CD4-positive, alpha-beta T cell (primary cell): ENCODE measurements around the gene SOHLH1. TPM values are rescaled to one million over a fixed set of nuclear protein-coding genes. Genes with fewer than 3 reads are reported as not detected.

Experiments used
- ATAC-seq: fragments of 200-7000 bp; cut with Tn5 transposase; one replicate; pipeline ENCODE4 v1.10.0; 2022; ENCODE audit warnings: mild to moderate bottlenecking; ENCODE audit not compliant: poor library complexity
- CTCF ChIA-PET: fragments of 350-600 bp; sonication (Branson Sonifier 250); formaldehyde crosslinking; loops from one replicate; lab custom pipeline; 2021; ENCODE audit warnings: antibody characterized with exemption, inconsistent platforms; lab: Charles Lee
- POLR2A ChIA-PET: fragments of 350-600 bp; sonication (Branson Sonifier 250); formaldehyde crosslinking; loops from one replicate; lab custom pipeline; 2021; ENCODE audit warnings: antibody characterized with exemption, inconsistent platforms; lab: Charles Lee
- DNase-seq, 14 experiments: peaks; one replicate each; pipeline ENCODE4 v3.0.0-alpha.2; 2013 to 2020; ENCODE audit warnings: mixed read lengths in 2 of 14
- H3K27ac ChIP-seq, 2 donors: one replicate each; pipeline versions ENCODE4 v1.5.1 to v1.7.0; 2013; ENCODE audit warnings: low read length in 2 of 2, low read depth in 1 of 2, mild to moderate bottlenecking in 1 of 2
- H3K27me3 ChIP-seq, 2 experiments: 1 replicate in 1 of 2; 2 replicates in 1 of 2; pipeline versions ENCODE4 v1.6.1 to v1.7.0; 2013; ENCODE audit warnings: low read length in 2 of 2, control low read depth in 1 of 2, mild to moderate bottlenecking in 1 of 2, moderate library complexity in 1 of 2; ENCODE audit not compliant: insufficient read depth in 2 of 2, control insufficient read depth in 1 of 2
- H3K36me3 ChIP-seq: one replicate; pipeline ENCODE4 v1.6.1; 2013; ENCODE audit warnings: low read length, control low read depth; ENCODE audit not compliant: insufficient read depth
- H3K4me1 ChIP-seq: one replicate; pipeline ENCODE4 v1.6.1; 2013; ENCODE audit warnings: low read length, control low read depth; ENCODE audit not compliant: insufficient read depth
- H3K4me3 ChIP-seq: one replicate; pipeline ENCODE4 v1.5.1; 2013; ENCODE audit warnings: mild to moderate bottlenecking, low read length, moderate library complexity
- H3K9me3 ChIP-seq, 2 experiments: 1 replicate in 1 of 2; 2 replicates in 1 of 2; pipeline versions ENCODE4 v1.6.1 to v1.7.0; 2013; ENCODE audit warnings: low read length in 2 of 2, mild to moderate bottlenecking in 2 of 2, control low read depth in 1 of 2, moderate library complexity in 1 of 2; ENCODE audit not compliant: control insufficient read depth in 1 of 2, insufficient read depth in 1 of 2
- H3K27ac Mint-ChIP-seq: one replicate; pipeline ENCODE4 v1.8.0; 2020; ENCODE audit warnings: mixed read lengths
- H3K27me3 Mint-ChIP-seq: one replicate; pipeline ENCODE4 v1.8.0; 2021; ENCODE audit warnings: mixed read lengths
- H3K36me3 Mint-ChIP-seq: one replicate; pipeline ENCODE4 v1.8.0; 2021; ENCODE audit warnings: low read depth, mixed read lengths
- H3K4me1 Mint-ChIP-seq: one replicate; pipeline ENCODE4 v1.8.0; 2021; ENCODE audit warnings: low read depth, mixed read lengths
- H3K4me3 Mint-ChIP-seq: one replicate; pipeline ENCODE4 v1.8.0; 2020; ENCODE audit warnings: mild to moderate bottlenecking, mixed read lengths
- H3K9me3 Mint-ChIP-seq: one replicate; pipeline ENCODE4 v1.8.0; 2020; ENCODE audit warnings: mixed read lengths
- intact Hi-C, 2 experiments: fragments of 100-400 bp; cut with DNase I in 1 of 2; cut with micrococcal nuclease in 1 of 2; formaldehyde crosslinking; loops; one replicate each; pipeline versions ENCODE4 v1.15.1 to v1.9.0; 2023 to 2025; cut with DNase I, micrococcal nuclease
- total RNA-seq, 174 experiments: library from RNA in 2 of 174; stranded (reverse) in 2 of 174; gene quantifications; one replicate each; pipeline ENCODE4 v1.2.3 and lab custom pipeline; 2021 to 2026
- TF ChIP-seq, protein P1 (sequence below): fragments of 200-600 bp; IDR thresholded peaks from one replicate; pipeline ENCODE4 v1.8.0; 2022; ENCODE audit warnings: antibody characterized with exemption, mild to moderate bottlenecking

Gene SOHLH1
- total RNA-seq, 2 experiments from 2014 or later = not detected

DNA sequence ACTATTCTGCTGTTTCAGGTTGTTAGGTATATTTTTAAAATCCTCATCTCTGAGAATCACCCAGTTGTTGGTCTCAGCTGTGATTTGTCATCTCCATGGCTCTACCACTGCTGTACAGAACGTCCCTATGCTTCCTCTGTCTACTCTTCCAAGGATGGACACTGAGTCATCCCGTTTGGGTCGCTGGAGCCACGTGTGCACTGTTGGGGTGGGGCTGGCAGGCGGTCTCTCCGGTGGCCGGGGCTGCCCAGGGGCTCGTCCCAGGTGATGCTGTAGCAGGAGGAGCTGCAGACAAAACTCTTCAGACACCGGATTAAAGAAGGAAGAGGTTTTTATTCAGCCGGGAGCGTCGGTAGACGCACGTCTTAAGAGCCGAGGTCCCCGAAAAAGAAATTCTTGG is 19.2 kb downstream of the SOHLH1 start:
- no peak overlapping the region for H3K4me3 ChIP-seq
- Mint-ChIP-seq H3K27ac (no peak overlapping the region), H3K4me1 (no peaks in the 10 kb centered on the region), H3K36me3 (no peaks in the 10 kb centered on the region), H3K27me3 (peaks cover 6% of the 10 kb centered on the region), H3K9me3 (no peaks in the 10 kb centered on the region), H3K4me3 (no peak overlapping the region)
- ChIA-PET CTCF (no interaction called here), POLR2A (no interaction called here)
- no peaks in the 10 kb centered on the region for H3K36me3 ChIP-seq
- DNase-seq (no peak), ATAC-seq (no peak)
- no peak overlapping the region for H3K27ac ChIP-seq
- intact Hi-C loops = no loop called here
- H3K4me1 ChIP-seq = no peaks in the 10 kb centered on the region
- H3K27me3 ChIP-seq = no peaks in the 10 kb centered on the region
- TF ChIP-seq, protein P1, sequence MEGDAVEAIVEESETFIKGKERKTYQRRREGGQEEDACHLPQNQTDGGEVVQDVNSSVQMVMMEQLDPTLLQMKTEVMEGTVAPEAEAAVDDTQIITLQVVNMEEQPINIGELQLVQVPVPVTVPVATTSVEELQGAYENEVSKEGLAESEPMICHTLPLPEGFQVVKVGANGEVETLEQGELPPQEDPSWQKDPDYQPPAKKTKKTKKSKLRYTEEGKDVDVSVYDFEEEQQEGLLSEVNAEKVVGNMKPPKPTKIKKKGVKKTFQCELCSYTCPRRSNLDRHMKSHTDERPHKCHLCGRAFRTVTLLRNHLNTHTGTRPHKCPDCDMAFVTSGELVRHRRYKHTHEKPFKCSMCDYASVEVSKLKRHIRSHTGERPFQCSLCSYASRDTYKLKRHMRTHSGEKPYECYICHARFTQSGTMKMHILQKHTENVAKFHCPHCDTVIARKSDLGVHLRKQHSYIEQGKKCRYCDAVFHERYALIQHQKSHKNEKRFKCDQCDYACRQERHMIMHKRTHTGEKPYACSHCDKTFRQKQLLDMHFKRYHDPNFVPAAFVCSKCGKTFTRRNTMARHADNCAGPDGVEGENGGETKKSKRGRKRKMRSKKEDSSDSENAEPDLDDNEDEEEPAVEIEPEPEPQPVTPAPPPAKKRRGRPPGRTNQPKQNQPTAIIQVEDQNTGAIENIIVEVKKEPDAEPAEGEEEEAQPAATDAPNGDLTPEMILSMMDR = no peak
- H3K9me3 ChIP-seq = no peaks in the 10 kb centered on the region

DNA sequence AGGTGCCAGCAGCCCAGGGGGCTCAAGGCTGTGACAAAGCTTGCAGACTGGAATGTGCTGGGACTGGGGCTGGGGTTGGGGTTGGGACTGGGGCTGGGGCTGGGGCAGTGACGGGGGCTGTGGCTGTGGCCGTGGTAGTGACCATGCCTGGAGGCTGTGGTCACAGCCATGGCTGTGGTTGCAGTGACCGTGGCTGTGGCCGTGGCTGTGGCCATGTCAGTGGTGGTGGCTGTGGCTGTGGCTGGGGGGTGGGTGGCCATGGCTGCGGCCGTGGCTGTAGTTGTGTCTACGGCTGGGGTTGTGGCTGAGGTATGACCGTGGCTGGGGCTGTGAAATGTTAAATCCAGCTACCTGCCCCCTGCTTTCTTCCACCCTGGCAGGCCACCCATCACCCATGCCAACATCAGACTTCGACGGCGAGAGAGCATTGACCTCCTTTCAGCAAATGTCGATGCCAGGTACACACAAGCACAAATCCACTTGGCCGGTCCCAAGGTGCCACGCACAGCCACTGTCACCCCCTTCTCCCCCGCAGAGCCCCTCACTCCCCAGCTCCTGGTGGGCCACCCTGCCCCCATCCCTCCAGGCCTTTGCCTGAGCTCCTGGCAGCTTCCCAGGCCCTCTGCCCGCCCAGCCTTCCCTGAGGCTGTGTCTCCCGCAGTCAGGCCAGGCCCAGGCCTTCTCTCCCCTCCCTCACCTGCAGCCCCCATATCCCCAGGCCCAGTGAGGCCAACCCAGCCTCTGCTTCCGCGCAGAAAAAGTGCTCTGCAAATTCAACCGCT is 20.9 kb downstream of the SOHLH1 start:
- H3K27me3 Mint-ChIP-seq = no peaks in the 10 kb centered on the region
- H3K9me3 ChIP-seq = no peaks in the 10 kb centered on the region
- no peaks in the 10 kb centered on the region for H3K27me3 ChIP-seq
- H3K27ac Mint-ChIP-seq = no peak overlapping the region
- H3K9me3 Mint-ChIP-seq = no peaks in the 10 kb centered on the region
- no peaks in the 10 kb centered on the region for H3K36me3 Mint-ChIP-seq
- H3K4me1 ChIP-seq = no peaks in the 10 kb centered on the region
- no peak overlapping the region for H3K4me3 ChIP-seq
- CTCF ChIA-PET = no interaction called here
- TF ChIP-seq, protein P1 = no peak
- no peak overlapping the region for H3K4me3 Mint-ChIP-seq
- POLR2A ChIA-PET = no interaction called here
- H3K27ac ChIP-seq = no peak overlapping the region
- DNase-seq = no peak
- no peak for ATAC-seq
- intact Hi-C loops = no loop called here
- H3K4me1 Mint-ChIP-seq = no peaks in the 10 kb centered on the region
- no peaks in the 10 kb centered on the region for H3K36me3 ChIP-seq

DNA sequence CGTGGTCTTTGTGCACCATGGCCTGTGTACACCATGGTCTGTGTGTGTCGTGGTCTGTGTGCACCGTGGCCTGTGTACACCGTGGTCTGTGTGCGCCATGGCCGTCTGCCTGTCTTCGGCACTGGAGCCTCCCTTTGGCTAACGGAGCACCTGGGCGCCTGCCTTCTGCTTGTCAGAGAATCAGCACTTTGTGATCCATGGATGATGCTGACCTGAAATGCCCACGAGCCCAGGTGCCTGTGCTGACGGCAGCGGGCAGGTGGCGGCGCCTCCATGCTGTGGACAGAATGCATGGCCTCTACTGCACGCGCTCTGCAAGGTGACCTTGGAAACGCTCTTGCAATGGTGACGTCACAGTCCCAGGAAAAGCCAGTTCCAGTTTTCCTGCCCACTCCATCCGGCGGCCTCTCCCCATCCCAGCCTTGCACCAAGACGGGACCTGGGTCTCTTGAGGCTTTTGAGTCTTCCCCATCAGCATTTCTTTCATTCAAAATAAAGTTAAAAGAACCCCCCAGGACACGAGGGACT is 21.6 kb downstream of the SOHLH1 start:
- Mint-ChIP-seq H3K27me3 (no peaks in the 10 kb centered on the region), H3K9me3 (no peaks in the 10 kb centered on the region), H3K4me3 (no peak overlapping the region), H3K36me3 (no peaks in the 10 kb centered on the region), H3K27ac (no peak overlapping the region), H3K4me1 (no peaks in the 10 kb centered on the region)
- H3K9me3 ChIP-seq = no peaks in the 10 kb centered on the region
- no peaks in the 10 kb centered on the region for H3K36me3 ChIP-seq
- no peaks in the 10 kb centered on the region for H3K27me3 ChIP-seq
- no peak overlapping the region for H3K4me3 ChIP-seq
- H3K27ac ChIP-seq = no peak overlapping the region
- no peak for DNase-seq
- CTCF ChIA-PET = no interaction called here
- TF ChIP-seq, protein P1 = no peak
- POLR2A ChIA-PET = no interaction called here
- intact Hi-C loops = no loop called here
- H3K4me1 ChIP-seq = no peaks in the 10 kb centered on the region
- ATAC-seq = no peak
